Raji (cell line): ENCODE measurements around the gene SMAD3.

Source experiments
- POLR2A ChIP-seq: IDR thresholded peaks from 2 replicates; pipeline ENCODE4 v1.6.1; 2011; ENCODE audit warnings: low read depth, low read length, control low read depth; ENCODE audit not compliant: insufficient read depth

Gene SMAD3

DNA sequence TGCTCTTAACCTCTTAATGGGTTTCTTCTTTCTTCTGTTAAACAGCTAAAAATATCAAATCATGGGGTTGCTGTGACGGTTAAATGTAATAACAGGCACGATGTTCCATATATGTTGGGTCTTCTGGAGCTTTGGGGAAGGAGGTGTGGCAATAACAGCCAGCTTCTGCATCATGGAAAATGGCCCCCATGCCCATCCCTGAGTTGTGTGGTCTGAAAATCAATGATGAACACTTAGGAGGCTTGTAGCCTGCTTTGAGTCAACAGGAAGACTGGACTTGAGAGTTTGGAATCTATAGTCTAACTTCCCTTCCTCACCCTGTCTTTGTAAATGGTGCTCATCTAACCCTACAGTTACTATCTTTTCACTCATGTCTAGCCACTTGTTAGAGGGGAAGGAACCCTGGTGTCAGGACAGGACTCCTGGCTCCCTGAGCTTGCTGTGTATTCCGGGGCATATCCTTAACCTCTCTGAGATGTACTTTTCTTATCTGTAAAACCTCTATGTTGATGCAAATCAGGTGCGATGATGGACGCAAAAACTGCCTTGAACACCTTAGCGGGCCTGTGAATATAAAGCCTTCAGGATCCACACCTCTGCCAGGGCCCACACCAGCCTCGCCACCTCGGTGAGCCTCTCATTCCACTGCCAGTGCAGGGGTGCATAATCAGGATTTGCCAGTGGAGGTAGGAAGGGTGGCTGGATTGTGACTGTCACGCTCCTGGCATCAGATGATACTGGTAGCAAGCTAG, 27.5 kb downstream of the SMAD3 start:
- TF ChIP-seq POLR2A: no peak

DNA sequence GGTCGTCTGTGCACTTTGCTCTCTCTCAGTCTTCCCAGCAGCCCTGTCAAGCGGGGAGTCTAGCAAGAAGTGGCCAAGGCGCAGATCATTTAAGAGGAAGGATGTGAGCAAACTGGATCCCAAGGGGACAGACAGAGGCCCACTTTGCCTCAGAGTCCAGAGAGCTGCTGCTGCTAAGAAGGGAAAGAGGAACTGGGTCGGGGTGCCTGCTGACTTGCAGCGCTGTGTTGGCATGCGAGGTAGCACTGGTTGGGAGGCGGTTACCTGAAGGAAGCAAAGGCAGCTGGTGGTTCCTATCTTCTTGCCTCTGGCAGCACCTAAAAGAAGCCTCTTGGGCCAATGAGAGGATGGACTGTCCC, 28.1 kb downstream of the SMAD3 start:
- TF ChIP-seq POLR2A: no peak

- TF ChIP-seq POLR2A: no peak
Measured at GRCh38 chr15:67094001-67094826, 28.8 kb downstream of the SMAD3 start.

DNA sequence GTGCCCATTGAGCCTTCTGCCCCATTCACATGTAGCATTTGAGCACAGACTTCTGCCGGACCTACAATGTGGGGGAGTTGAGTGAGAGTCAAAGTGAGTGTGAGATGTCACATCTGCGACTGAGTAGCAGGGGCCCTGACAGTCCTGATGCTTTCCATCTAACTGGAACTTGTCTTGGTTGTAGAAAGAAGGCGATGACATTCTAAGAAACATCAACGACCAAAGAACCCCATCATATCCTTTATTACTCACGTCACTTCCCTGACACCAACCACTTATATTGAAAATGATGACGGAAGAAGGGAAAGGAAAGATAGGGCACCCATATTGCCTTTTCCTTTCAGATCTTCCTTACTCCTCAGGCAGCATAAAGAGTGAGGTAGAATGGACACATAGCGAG, 30.5 kb downstream of the SMAD3 start:
- no peak for TF ChIP-seq POLR2A

- no peak for TF ChIP-seq POLR2A
Measured at GRCh38 chr15:67096546-67097294, 31.3 kb downstream of the SMAD3 start.

DNA sequence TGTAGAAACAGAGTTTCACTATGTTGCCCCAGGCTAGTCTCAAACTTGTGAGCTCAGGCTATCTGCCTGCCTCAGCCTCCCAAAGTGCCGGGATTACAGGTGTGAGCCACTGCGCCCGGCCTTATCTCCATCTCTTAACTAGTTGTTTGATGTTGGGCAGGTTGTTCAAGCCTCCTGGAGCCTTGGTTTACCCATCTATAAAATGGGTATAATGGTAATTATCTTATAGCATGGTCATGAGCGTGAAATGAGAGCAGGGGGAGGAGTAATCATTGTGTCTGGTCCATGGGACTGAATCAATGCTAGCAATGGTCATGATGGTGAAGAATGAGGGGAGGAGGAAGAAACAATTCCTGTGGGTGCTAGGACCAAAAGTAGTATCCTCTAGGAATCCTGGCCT, 32.0 kb downstream of the SMAD3 start:
- TF ChIP-seq POLR2A: no peak

DNA sequence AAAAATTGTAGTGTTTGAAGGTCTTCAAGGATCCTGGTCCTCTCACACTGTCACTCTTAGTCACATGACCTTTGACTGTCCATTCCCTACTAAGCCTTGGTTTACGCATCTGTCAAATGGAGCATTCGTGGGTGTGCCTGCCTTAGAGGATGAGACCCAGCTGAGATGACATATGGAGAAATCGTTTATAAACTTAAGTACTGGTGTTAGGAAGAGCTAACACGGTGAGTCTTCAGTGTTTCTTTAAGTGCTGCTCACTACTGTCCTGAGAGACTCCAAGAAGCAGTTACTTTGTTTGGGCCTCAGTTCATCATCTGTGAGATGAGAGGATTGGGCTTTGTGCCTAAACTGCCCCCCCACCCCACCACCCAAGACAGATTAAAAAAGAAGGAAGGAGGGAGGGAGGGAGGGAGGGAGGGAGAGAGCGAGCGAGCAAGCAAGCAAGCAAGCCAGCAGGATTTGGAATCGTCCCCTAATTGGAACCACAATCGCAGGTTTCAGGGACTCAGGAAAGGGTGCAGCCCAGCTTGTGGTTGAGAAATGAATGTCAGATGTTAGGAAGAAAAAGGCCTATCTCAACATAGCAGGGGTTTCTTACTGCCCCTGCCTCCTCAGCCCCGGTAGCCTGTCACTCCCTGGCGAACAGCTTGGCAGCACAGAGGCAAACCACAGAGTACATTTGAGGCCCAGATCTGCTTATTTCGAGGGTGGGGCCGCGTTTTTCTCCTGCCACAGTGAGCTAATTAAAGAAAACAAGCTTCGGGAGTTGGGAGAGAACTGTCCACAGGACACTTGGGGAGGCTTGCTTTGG, 32.7 kb downstream of the SMAD3 start:
- TF ChIP-seq POLR2A: no peak

- TF ChIP-seq POLR2A: no peak
Measured at GRCh38 chr15:67098768-67099282, 33.4 kb downstream of the SMAD3 start.

GRCh38 chr15:67100124-67100791, 34.9 kb downstream of the SMAD3 start:
- TF ChIP-seq POLR2A: no peak

DNA sequence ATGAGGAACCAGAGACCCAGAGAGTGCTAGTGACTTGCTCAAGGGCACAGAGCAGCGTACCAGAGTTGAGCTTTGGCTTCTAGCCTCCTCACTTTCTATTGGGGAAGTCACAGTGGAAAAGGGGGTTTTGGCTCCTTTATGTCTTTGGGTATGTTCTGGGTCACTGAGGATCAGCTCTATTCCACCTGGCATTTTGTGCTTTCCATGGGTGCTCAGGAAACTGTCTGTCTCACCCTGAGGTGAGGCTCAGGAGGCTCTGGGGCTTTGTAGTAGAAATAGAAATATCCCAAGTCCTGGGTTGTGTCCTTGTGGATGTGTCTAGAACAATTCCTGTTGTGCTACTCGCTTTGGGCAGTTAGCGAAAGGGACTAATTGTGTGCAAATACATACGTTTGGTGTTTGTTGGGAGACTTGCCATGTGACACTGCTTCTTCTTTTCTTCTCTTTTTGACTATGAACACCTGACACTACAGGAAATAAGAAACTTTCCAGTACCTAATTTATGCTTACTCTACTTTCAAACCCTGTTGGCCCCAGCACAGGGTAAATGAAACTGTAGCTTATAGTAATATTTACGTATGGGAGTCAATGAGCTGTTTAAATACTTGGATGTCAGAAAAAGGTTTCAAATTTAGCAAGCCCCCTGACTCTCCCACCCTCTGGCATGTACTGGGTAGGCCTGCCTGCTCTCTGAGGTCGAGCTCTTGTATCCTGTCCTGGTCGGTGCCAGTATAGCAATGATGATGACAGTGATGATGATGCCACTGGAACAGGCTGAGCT, 35.6 kb downstream of the SMAD3 start:
- TF ChIP-seq POLR2A: no peak

- TF ChIP-seq POLR2A: no peak
Measured at GRCh38 chr15:67101911-67102598, 36.7 kb downstream of the SMAD3 start.

DNA sequence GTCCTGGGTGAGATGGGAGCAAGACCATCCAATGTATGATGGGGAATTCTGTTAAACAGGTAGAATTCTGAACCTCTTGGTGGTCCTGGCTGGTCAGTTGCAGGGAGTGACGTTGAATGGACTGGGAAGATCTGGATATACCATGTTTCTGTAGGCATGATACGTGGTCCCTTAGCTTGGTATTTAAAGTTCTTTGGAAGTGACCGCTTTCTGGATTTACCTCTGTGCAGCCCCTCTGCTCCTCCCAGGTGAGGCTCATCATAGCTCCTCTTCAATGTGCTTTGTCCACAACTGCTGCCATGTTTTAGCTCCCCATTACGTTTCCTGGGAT, 37.2 kb downstream of the SMAD3 start:
- TF ChIP-seq POLR2A: no peak

GRCh38 chr15:67103021-67103420, 37.6 kb downstream of the SMAD3 start:
- TF ChIP-seq POLR2A: no peak

DNA sequence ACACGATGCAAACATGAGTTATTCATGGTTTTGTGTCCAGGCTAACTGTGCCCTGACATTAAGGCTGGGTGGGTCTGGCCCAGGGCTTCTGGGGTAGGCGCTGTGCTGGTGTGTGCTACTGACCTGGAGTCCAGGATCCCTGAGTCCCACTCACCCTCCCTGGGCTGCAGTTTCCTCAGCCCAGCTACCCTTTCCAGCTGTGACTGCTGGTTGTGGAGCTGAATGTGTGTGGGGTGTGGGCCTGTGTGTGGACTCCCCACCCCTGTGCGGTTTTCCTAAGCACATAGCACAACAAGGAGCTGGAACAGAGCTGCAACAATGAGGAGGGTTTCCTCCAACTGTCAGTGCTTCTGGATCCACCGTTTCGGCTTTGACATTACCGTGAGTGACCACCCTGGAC, 38.0 kb downstream of the SMAD3 start:
- TF ChIP-seq POLR2A: no peak

DNA sequence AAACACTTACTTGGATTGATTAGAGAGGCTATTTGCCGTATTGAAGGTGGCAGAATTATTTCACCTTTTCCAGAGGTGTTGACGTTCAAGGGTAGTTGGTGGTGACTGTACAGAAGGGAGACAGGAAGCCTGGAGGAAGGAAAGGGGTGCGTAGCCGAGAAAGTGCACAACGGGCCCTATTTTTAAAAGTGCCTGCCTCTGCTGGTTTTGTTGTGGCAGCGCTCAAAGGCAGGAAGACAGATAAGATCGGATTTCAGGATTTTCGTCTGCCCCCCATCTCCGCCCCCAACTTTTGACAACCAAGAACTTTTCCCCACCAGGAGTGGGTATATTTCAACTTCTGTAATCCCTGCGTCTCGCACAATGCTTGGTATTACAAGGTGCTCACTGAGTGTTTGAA, 38.5 kb downstream of the SMAD3 start:
- TF ChIP-seq POLR2A: no peak
